ENCODE results near the gene NUP210.
"Not testable (repeated sequence)": the region's sequence is repeated elsewhere in the genome, so short reads cannot be mapped to it uniquely, and the experiment has no call there.

The NUP210 gene

GRCh38 chr3:13405614-13406013, 14.5 kb downstream of the NUP210 start:
- DNase-seq: no peak

- no peak for DNase-seq
These were observed 15.3 kb downstream of the NUP210 start for GRCh38 chr3:13404626-13405452.

- DNase-seq: no peak
These were observed 16.3 kb downstream of the NUP210 start for GRCh38 chr3:13403847-13404246.

- no peak for DNase-seq
These were observed 16.8 kb downstream of the NUP210 start for GRCh38 chr3:13403213-13403819.

GRCh38 chr3:13401149-13401548, 19.0 kb downstream of the NUP210 start:
- no peak for DNase-seq

GRCh38 chr3:13400114-13400673, 19.9 kb downstream of the NUP210 start:
- DNase-seq: no peak

DNA sequence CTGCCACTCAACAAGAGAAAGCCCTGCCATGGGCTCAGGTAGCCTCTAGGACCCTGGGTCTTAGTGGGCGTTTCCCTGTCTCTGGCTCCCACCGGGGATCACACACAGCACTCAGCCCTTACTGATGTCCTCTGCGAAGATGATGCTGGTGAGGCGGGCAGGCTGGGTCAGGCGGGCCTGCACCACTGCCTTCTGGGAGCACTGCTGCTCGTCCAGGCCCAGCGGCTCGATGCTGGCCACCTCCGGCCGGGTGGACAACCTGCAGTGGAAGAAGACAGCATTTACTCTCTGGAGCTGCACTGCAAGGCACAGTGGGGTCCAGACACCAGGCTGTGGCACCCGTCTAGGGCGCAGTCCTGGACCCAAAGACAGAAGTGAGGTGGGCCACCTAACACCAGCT, 20.5 kb downstream of the NUP210 start:
- DNase-seq: no peak

DNA sequence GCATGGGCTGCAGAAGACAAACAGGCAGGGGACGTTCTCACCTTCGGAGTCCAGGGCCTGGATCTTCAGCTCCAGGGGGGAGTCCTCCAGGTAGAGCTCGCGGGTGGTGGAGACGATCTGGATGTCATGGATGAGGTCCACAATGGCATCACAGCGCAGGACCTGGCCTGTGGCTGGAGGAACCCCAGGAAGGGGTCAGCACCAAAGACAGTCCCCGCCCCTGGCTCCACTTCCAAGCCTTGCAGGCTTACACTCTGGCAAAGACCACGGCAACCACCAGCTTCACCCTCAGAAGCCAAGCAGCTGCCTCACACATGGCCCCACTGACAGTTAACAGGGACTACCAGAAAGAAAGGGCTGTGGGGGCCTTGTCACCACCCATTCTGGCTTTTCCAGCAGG, 22.8 kb downstream of the NUP210 start:
- DNase-seq: no peak

DNA sequence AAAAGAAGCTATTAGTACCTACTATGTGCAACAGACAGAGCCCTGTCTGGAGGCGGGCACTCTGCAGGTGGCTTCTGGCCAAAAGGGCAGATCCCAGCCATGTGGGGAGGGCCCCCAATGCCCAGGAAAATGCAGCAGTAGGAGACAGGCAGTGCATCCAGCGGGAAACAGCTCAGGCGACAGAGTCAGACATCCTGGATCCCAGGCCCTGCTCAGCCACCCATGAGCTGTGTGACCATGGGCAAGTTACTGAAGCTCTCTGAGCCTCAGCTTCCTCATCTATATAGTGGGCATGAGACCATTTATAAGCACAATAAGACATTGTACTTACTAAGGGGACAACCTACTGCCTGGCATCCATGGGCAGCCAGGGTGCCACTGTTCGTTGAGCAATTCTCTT, 25.8 kb downstream of the NUP210 start:
- no peak for DNase-seq

DNA sequence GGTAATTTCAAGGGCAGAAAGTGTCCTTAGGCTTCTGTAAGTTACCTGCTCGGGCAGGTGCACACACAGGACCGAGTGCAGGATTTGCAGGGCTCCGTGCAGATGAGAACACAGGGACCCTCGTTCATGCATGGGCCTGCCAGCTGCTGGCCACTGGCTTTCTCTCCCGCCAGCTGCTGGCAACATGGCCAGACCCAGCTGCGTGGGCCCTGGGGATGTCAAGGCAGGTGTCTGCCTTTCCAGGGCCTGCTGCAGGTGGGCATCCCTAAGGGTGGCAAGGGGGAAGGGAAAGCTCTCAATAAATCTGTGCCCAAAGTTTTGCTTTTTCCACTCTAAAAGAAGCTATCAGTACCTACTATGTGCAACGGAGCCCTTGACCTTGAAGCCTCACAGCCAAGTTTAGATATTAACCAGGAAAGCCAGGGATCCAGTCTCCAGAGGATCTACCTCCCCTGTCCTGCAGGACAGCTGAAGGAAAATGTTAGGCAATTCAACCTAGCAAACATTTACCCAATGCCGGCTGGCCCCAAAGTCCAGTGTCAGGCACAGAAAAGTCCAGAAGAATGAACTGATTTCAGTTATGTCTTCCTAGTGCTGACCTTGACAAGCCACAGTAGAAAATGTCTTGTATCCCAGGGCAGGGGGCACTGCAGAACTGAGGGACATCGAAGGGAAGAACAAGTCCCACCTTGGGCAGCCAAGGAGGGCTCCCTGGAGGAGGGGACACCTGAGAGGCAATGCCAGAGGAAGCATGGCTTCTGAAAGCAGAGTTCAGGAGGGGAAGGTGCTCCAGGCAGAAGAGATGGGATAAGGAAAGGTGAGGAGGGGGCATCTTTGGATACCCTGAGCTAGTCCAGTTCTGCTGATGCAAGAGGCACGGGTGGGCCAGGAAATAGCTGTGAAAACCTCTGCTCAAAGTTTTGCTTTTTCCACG, 26.4 kb downstream of the NUP210 start:
- no peak for DNase-seq

DNA sequence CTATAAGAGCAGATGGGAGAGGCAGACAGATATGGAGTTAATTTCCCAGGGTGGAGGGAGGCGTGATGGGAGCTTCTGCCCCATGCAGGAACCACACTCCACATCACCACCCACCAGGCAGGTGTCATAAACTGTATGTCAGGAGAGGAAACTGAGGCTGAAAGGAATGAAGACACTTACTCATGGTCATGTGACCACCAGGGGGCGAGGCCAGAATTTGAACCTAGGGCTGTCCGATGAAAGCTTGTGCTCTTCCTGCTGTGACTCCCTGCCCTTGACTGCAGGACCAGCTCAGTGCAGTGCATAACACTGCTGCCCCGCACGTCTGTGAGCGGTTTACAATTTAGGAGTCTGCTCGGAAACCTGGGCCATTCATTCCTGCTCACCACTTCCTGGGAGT, 28.8 kb downstream of the NUP210 start:
- DNase-seq: no peak

- DNase-seq: no peak
These were observed 30.7 kb downstream of the NUP210 start for GRCh38 chr3:13389378-13389777.

DNA sequence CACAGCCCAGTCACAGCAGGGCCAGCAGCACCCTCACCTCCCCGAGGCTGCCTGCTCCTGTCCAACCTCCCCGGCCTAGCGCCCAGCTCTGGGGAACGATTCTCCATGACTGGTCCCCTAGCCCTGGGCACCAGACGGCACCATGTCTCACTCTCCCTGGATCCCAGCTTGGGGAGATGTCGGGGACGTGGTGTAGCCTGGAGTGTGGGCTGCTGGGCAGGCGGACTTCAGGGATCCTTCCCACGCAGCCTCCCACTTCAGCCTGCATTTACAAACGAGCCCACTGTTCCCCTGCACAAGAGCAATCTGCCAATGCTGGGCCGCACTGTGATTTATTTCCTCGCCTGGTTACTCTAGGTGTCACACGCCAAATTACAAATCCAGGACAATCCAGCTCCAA, 31.3 kb downstream of the NUP210 start:
- no peak for DNase-seq

DNA sequence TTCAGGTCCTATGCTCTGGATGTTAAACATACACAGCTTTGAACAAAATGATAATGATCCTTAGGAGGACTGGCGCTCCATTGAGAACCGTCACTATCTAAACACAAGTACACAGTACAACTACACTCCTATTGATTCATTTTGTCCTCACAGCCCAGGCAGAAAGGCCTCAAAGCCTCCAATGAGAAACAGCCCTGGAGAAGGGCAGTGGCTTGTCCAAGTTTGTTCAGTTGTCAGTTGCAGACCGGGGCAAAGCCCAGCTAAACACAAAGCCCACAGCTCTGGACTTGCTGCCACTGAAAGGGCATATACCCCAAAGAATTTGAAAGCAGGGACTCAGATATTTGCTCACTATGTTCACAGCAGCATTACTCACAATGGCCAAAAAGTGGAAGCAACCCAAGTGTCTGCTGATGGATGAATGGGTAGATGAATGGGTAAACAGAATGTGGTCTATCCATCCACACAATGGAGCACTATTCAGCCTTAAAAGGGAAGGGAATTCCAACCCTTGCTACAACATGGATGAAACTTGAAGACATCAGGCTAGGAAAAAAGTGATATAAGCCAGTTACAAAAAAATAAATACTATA, 34.7 kb downstream of the NUP210 start:
- no peak for DNase-seq

DNA sequence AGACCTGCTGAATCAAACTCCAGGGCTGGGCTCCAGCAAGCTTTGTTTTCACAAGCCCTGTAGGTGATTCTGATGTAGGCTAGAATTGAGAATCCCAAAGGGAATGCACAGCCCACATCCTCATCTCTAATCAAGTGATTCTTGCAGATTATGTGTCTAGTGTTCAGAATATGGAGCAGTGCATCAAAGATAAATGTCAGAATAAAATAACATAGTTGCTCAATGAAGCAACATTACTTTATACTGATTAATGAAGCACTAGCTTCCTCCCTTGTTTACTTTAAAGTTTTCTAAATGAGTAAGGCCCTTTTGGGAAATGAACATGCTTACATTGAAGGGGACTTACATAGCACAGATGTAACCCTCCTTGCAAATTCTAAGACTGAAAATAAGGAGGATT, 39.2 kb downstream of the NUP210 start:
- DNase-seq: no peak

DNA sequence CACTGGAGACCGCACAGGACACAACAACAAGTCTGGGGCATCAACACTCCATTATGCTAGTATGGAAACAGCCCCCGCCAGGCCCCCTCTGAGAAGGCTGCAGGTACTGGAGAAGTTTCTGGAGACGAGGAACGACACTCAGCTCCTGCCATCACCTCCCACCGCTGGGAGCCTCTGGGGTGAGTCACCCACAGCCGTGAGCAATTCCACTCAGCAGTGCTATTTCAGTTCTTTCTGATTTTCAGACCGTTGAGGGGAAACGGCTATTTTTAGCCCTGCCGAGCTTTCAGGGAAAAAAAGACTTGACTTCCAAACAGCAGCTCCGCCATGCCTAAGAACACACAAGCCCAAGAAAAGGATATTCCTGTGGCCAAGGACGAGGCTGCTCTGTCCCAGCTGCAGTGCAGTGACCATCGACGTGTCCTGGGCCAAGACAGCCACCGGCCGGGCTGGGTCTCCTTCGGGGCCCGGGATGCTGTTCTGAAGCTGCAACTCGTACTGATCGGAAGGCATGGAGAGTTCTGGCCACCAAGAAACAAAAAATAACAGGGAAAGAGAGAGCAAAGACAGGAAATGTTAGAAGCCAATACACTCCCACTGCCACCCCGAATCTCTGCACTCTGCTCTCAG, 40.8 kb downstream of the NUP210 start:
- DNase-seq: no peak

DNA sequence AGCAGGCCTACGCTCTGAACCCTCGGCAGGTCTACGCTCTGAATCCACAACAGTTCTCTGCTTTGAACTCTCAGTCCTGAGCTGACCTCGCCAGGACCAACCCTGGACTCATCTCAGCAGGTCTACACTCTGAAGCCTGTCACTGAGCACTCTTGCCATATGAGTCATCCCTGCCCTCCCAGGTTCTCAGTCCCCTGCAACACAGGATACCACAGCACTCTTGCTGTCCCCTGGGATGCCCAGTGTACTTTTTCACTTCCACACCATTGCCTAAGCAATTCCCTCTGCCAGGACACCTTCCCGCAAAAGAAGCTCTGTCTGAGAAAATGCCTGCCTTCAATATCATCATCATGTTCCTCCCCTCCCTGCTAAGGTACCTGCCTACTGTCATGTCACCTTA, 42.0 kb downstream of the NUP210 start:
- no peak for DNase-seq

GRCh38 chr3:13377741-13378140, 42.4 kb downstream of the NUP210 start:
- not testable (repeated sequence) for DNase-seq

DNA sequence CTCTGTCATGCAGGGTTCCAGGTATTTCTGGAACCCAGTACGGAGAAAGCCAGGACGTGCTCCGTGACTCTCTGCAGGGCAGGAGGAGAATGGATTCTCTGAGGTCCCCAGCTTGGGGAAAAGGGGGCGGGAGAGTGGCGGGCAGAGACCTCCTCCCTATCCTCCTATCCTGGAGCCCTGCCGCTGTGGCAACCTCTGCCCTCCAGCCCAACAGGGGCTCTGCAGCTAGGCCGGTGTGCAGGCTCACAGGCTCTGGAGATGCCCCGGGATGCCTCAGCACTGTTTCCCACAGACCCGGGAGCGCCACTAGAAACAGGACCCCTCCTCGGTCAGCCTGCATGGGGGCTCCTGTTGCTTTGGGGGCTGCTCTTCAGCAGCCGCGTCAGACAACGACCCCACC, 43.1 kb downstream of the NUP210 start:
- DNase-seq: no peak

- DNase-seq: no peak
These were observed 44.0 kb downstream of the NUP210 start for GRCh38 chr3:13376091-13376490.

DNA sequence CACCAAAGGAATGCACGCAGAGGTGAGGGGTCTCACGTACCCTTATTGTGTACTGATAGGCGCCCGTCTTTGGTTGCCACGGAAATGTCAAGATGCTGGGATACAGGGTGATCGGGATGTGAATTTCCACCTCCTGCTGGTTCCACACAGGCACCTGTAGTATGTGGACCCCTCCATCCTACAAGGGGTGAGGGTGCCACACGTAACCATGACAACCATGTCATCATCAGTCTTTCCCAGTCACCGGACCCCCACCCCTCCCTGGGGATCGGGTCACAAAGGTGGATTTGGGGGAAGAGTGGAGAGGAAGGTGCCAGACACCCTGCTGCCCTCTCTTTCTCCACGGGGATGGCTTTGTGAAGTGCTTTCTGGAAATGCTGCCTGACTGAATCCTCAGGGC, 44.7 kb downstream of the NUP210 start:
- no peak for DNase-seq

DNA sequence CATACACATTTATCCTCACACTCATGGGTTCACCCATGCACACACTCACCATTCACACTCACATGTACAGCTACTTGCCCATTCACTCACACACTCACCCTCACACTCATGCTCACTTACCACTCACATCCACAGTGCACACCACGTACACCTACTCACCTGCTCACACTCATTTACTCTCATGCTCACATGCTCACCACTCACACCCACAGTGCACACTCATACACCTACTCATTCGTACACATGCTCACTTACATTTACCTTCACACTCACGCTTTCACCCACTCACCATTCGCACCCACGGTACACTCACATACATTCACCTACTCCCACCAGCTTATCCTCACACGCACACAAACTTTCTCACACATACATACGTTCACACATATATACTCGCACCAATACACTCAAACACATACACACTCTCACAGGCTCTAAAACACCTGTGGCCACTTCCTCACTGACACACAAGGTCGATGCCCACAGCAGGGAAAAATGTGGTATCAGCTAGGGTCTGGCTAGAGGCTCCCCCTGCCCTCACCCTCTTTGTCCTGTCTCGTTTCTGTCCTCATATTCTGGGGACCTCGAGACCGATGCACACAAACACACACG, 46.0 kb downstream of the NUP210 start:
- DNase-seq: no peak
